Esophagus (tissue), 2 donors: ENCODE measurements around the gene DDI2. TPM values are rescaled to one million over a fixed set of nuclear protein-coding genes. Genes with fewer than 3 reads are reported as not detected.

ENCODE experiments used
- H3K27ac ChIP-seq, 2 donors: one replicate each; pipeline ENCODE4 v1.5.1; 2013; ENCODE audit warnings: low read depth in 2 of 2, mild to moderate bottlenecking in 2 of 2, inconsistent platforms in 1 of 2, low read length in 1 of 2, moderate library complexity in 1 of 2
- H3K27me3 ChIP-seq, 2 donors: one replicate each; pipeline ENCODE4 v1.6.1; 2013; ENCODE audit warnings: low read length in 2 of 2, control low read depth in 1 of 2, mild to moderate bottlenecking in 1 of 2; ENCODE audit not compliant: insufficient read depth in 2 of 2, control insufficient read depth in 1 of 2
- H3K36me3 ChIP-seq, 2 donors: one replicate each; pipeline ENCODE4 v1.6.1; 2013; ENCODE audit warnings: low read length in 1 of 2; ENCODE audit not compliant: control insufficient read depth in 2 of 2, insufficient read depth in 2 of 2
- H3K4me1 ChIP-seq, 2 donors: one replicate each; pipeline ENCODE4 v1.6.1; 2013; ENCODE audit warnings: low read length in 1 of 2; ENCODE audit not compliant: control insufficient read depth in 2 of 2, insufficient read depth in 2 of 2
- H3K4me3 ChIP-seq, 2 donors: one replicate each; pipeline ENCODE4 v1.5.1; 2013; ENCODE audit warnings: low read length in 2 of 2, mild to moderate bottlenecking in 2 of 2, low read depth in 1 of 2, moderate library complexity in 1 of 2
- H3K9me3 ChIP-seq, 2 donors: one replicate each; pipeline ENCODE4 v1.6.1; 2013; ENCODE audit warnings: mild to moderate bottlenecking in 2 of 2, low read depth in 1 of 2, low read length in 1 of 2, moderate library complexity in 1 of 2; ENCODE audit not compliant: control insufficient read depth in 2 of 2, insufficient read depth in 1 of 2
- WGBS, 2 donors: extraction: QIAGEN DNeasy Blood & Tissue Kit; methylation state at CpG; one replicate each; pipeline ENCODE4 v1.1.7; 2013; 5-methylcytosine and 5-hydroxymethylcytosine counted together
- polyA plus RNA-seq, 2 donors: library from polyadenylated mRNA; stranded (reverse); fragments of 200-250 nt; gene quantifications; one replicate each; pipeline ENCODE4 v1.2.3, GENCODE V29; 2013
- donor health status: healthy with polysubstance abuse.
- donor health status: Bipolar disorder and iron deficiency.

The DDI2 gene
- polyA plus RNA-seq, 2 donors: 9.6 to 15.3 TPM

- H3K9me3 ChIP-seq: no peaks in the 10 kb centered on the region
- no peaks in the 10 kb centered on the region for H3K27me3 ChIP-seq
- no peaks in the 10 kb centered on the region for H3K36me3 ChIP-seq
- peaks cover 0 to 9% of the 10 kb centered on the region in 2 donors for H3K4me1 ChIP-seq
- 40 to 41% methylated on average over 17 to 18 of the region's 18 CpGs for WGBS, 2 donors
- H3K4me3 ChIP-seq: peak overlapping the region; percentile 78 to 79
- peak overlapping the region; percentile 88 to 96 for H3K27ac ChIP-seq
Observed at GRCh38 chr1:15683345-15684039, 66.2 kb downstream of the DDI2 start.

GRCh38 chr1:15684042-15684461 lies 66.8 kb downstream of the DDI2 start, which contains the start of gene PLEKHM2:
TSS of gene PLEKHM2 (plus strand) at chr1:15684320. CDS start at chr1:15684559, 239 bp downstream.
- no peaks in the 10 kb centered on the region for H3K36me3 ChIP-seq
- H3K27me3 ChIP-seq: no peaks in the 10 kb centered on the region
- peaks cover 0 to 9% of the 10 kb centered on the region in 2 donors for H3K4me1 ChIP-seq
- no peaks in the 10 kb centered on the region for H3K9me3 ChIP-seq
- 1% methylated on average over 12 to 52 of the region's 52 CpGs for WGBS, 2 donors
- H3K4me3 ChIP-seq: peak within 1 kb of the TSS; percentile 78 to 79
- peak within 1 kb of the TSS; percentile 88 to 96 for H3K27ac ChIP-seq

DNA sequence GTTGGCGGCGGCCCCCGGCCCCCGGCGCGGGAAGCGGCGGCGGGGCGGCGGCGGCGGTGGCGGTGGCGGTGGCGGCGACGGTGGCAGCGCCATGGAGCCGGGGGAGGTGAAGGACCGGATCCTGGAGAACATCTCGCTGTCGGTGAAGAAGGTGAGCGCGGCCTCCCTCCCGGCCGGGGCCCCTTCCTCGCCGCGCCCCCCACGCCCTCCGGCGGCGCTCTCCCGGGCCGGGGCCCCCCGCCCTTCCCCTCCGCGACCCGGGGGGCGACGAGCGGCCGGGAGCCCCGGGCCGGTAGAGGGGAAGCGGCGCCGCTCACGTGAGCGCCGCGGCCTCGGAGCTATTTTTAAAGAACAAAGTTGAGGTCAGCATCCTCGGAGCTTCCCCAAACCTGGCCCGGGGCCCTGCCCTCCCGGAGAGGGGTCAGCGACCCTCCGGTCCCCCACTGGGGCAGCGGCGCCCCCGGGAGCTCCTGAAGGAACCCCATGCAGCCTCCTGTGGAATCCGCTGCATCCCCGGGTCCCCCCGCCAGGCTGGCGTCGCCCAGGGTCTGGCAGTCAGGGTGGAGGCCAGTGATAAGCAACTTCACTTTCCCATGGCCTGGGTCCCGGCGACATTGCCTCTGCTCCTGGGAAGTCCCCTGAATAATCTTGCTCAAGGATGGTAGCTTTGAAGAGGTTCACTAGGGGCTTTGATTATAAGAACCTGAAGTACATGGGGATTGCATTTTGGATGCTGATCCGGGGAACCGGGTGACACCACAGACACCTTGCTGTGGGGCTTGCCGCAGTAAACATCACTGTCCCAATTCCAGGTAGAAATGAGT lies 67.4 kb downstream of the DDI2 start:
- Histone ChIP-seq H3K27ac (peak overlapping the region; percentile 88 to 96), H3K4me1 (peaks cover 0 to 9% of the 10 kb centered on the region in 2 donors)

GRCh38 chr1:15685820-15686219 lies 68.6 kb downstream of the DDI2 start:
- Histone ChIP-seq H3K4me3 (peak overlapping the region in 1 of 2 donors; percentile 30), H3K4me1 (peaks cover 0 to 9% of the 10 kb centered on the region in 2 donors), H3K36me3 (no peaks in the 10 kb centered on the region), H3K27me3 (no peaks in the 10 kb centered on the region), H3K27ac (peak overlapping the region; percentile 59 to 61), H3K9me3 (no peaks in the 10 kb centered on the region)
- WGBS, 2 donors: 37 to 42% methylated on average over 4 of the region's 4 CpGs

More for the DNA sequence above, 67.4 kb downstream of the DDI2 start:
- no peaks in the 10 kb centered on the region for H3K9me3 ChIP-seq
- 0 to 1% methylated on average over 19 to 72 of the region's 72 CpGs for WGBS, 2 donors
- H3K4me3 ChIP-seq: peak overlapping the region; percentile 78 to 79
- no peaks in the 10 kb centered on the region for H3K27me3 ChIP-seq
- H3K36me3 ChIP-seq: no peaks in the 10 kb centered on the region

DNA sequence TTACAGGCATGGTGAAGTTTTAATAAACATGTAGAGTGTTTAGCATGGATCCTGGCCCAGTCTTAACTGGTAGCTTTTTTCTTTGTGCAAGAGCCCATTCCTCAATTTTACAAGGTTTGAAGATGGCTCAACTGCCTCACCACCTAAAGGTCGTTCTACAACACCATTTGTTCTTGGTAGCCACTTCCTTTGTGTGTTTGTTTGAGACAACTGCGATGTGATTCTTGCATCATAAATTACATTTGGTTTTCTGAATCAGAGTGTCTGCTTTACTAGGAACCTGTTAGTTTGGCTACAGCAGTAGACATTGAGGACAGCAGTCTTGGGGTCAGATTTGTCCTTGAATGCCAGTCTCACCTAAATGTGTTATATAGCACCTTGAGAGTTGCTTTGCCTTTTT lies 70.2 kb downstream of the DDI2 start:
- Histone ChIP-seq H3K27ac (peak overlapping the region in 1 of 2 donors; percentile 24), H3K4me3 (no peak overlapping the region), H3K9me3 (no peaks in the 10 kb centered on the region), H3K36me3 (peaks cover 0 to 2% of the 10 kb centered on the region in 2 donors), H3K4me1 (peaks cover 0 to 4% of the 10 kb centered on the region in 2 donors), H3K27me3 (no peaks in the 10 kb centered on the region)
- 71 to 78% methylated on average over 2 of the region's 2 CpGs for WGBS, 2 donors

- Histone ChIP-seq H3K36me3 (peaks cover 0 to 2% of the 10 kb centered on the region in 2 donors), H3K9me3 (no peaks in the 10 kb centered on the region), H3K4me3 (no peak overlapping the region), H3K27ac (no peak overlapping the region), H3K4me1 (no peaks in the 10 kb centered on the region), H3K27me3 (no peaks in the 10 kb centered on the region)
- WGBS, 2 donors: 94 to 96% methylated on average over 6 of the region's 6 CpGs
Observed at GRCh38 chr1:15690317-15690716, 73.1 kb downstream of the DDI2 start.

- Histone ChIP-seq H3K36me3 (peaks cover under 1 to 2% of the 10 kb centered on the region in 2 donors), H3K4me1 (no peaks in the 10 kb centered on the region), H3K27me3 (no peaks in the 10 kb centered on the region), H3K4me3 (no peak overlapping the region), H3K27ac (no peak overlapping the region), H3K9me3 (no peaks in the 10 kb centered on the region)
- 65% methylated on average over 11 of the region's 11 CpGs for WGBS, 2 donors
Observed at GRCh38 chr1:15691434-15692032, 74.3 kb downstream of the DDI2 start.

GRCh38 chr1:15692121-15692682 lies 74.9 kb downstream of the DDI2 start:
- 70 to 75% methylated on average over 5 of the region's 5 CpGs for WGBS, 2 donors
- Histone ChIP-seq H3K27me3 (no peaks in the 10 kb centered on the region), H3K4me1 (peaks cover 0 to 3% of the 10 kb centered on the region in 2 donors), H3K27ac (no peak overlapping the region), H3K36me3 (peaks cover 3 to 5% of the 10 kb centered on the region in 2 donors), H3K9me3 (no peaks in the 10 kb centered on the region), H3K4me3 (no peak overlapping the region)

DNA sequence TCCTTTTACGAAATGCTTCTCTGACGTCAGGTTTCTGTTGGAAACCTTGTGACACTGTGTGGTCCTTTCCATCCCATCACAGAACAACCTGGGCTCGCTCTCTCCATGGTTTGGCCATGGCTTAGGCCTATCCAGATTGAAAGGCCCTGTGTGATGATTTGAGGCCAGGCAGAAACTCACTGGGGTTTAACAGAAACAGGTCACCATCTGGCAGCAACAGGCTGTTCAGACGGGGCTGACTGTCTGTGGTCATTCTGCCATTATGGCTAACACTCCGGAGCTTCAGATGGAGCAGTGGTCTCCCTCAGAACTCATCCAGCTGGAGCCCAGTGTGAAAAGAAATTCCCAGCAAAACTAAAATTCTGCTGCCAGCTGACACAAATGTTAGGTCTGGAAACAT lies 76.1 kb downstream of the DDI2 start:
- H3K4me1 ChIP-seq: peaks cover 0 to 3% of the 10 kb centered on the region in 2 donors
- H3K36me3 ChIP-seq: peaks cover 3 to 5% of the 10 kb centered on the region in 2 donors
- H3K9me3 ChIP-seq: no peaks in the 10 kb centered on the region
- no peak overlapping the region for H3K4me3 ChIP-seq
- H3K27ac ChIP-seq: no peak overlapping the region
- no peaks in the 10 kb centered on the region for H3K27me3 ChIP-seq
- WGBS, 2 donors: 79 to 86% methylated on average over 5 of the region's 5 CpGs
